ENCODE measurements around the gene CAPN9.

- TF ChIP-seq CTCF (IDR thresholded peaks at IDR 0.05 in 4 of 5, conservative IDR thresholded peaks at IDR 0.05 in 1 of 5) (no peak), POLR2A (IDR thresholded peaks at IDR 0.05) (no peak)
Measured at GRCh38 chr1:230750986-230751625, 3.9 kb downstream of the CAPN9 start.

Measured in gastrocnemius medialis (tissue), 4 donors.